ENCODE measurements around the gene YWHAG. TPM values are rescaled to one million over a fixed set of nuclear protein-coding genes. Genes with fewer than 3 reads are reported as not detected.
A peak's percentile ranks its signal among the peaks of the same experiment; 100 is the strongest.

YWHAG gene
- total RNA-seq, 1 donor from 2014 or later = 351 TPM

DNA sequence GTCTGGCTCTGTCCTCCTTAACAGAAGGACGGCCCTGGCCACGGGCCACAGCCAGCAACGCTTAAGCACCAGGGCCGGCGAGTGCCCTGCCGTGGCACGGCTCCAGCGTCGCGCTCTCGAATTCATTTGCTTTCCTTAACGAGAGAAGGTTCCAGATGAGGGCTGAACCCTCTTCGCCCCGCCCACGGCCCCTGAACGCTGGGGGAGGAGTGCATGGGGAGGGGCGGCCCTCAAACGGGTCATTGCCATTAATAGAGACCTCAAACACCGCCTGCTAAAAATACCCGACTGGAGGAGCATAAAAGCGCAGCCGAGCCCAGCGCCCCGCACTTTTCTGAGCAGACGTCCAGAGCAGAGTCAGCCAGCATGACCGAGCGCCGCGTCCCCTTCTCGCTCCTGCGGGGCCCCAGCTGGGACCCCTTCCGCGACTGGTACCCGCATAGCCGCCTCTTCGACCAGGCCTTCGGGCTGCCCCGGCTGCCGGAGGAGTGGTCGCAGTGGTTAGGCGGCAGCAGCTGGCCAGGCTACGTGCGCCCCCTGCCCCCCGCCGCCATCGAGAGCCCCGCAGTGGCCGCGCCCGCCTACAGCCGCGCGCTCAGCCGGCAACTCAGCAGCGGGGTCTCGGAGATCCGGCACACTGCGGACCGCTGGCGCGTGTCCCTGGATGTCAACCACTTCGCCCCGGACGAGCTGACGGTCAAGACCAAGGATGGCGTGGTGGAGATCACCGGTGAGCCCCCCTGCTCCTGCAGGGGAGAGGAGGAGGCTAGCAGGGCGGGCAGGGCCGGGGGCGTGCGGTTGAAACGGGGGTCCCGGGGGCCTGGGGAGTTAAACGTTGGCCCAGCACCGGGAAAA is 56.2 kb downstream of the YWHAG start, which contains the start of gene HSPB1:
TSS of gene HSPB1 (plus strand) at position 327 of the 855 bp plus-strand sequence. CDS start at position 367, 40 bp downstream.
- Histone ChIP-seq H3K27ac (ENCODE audit: low read depth, low read length) (peak within 1 kb of the TSS; percentile 71), H4K20me1 (ENCODE audit: insufficient read depth, low read length) (peaks cover 20% of the 10 kb centered on the region), H3K4me2 (ENCODE audit: low read length) (peak within 1 kb of the TSS; percentile 94), H3K9me3 (ENCODE audit: insufficient read depth, low read depth, low read length) (no peaks in the 10 kb centered on the region), H2AFZ (ENCODE audit: low read depth, low read length) (peak within 1 kb of the TSS; percentile 85), H3K9ac (ENCODE audit: low read length) (peak within 1 kb of the TSS; percentile 94), H3K4me1 (ENCODE audit: insufficient read depth, low read length) (peaks cover 20% of the 10 kb centered on the region), H3K4me3 (ENCODE audit: insufficient read depth, low read depth, low read length) (peak within 1 kb of the TSS; percentile 81), H3K79me2 (ENCODE audit: insufficient read depth, low read length) (peaks cover 18% of the 10 kb centered on the region), H3K36me3 (ENCODE audit: insufficient read depth, low read length) (peaks cover 8% of the 10 kb centered on the region), H3K27me3 (ENCODE audit: insufficient read depth, low read length) (no peaks in the 10 kb centered on the region)
- no peak for FAIRE-seq
- DNase-seq (ENCODE audit: low read depth) = peak; percentile 79
- no peaks in the 10 kb centered on the region for H3K27me3 Mint-ChIP-seq (ENCODE audit: low read depth, unreplicated experiment)
- peaks cover 2% of the 10 kb centered on the region for H3K9me3 Mint-ChIP-seq (ENCODE audit: unreplicated experiment)
- H3K36me3 Mint-ChIP-seq (ENCODE audit: low read depth, unreplicated experiment) = peaks cover 3% of the 10 kb centered on the region
- peaks cover 26% of the 10 kb centered on the region for H3K4me1 Mint-ChIP-seq (ENCODE audit: low read depth, unreplicated experiment)
- TF ChIP-seq, protein P1, sequence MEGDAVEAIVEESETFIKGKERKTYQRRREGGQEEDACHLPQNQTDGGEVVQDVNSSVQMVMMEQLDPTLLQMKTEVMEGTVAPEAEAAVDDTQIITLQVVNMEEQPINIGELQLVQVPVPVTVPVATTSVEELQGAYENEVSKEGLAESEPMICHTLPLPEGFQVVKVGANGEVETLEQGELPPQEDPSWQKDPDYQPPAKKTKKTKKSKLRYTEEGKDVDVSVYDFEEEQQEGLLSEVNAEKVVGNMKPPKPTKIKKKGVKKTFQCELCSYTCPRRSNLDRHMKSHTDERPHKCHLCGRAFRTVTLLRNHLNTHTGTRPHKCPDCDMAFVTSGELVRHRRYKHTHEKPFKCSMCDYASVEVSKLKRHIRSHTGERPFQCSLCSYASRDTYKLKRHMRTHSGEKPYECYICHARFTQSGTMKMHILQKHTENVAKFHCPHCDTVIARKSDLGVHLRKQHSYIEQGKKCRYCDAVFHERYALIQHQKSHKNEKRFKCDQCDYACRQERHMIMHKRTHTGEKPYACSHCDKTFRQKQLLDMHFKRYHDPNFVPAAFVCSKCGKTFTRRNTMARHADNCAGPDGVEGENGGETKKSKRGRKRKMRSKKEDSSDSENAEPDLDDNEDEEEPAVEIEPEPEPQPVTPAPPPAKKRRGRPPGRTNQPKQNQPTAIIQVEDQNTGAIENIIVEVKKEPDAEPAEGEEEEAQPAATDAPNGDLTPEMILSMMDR (IDR thresholded peaks at IDR 0.05; ENCODE audit: insufficient read depth, low read depth, low read length) = no peak
- peak within 1 kb of the TSS; percentile 97 for H3K27ac Mint-ChIP-seq (ENCODE audit: unreplicated experiment)
- H3K4me3 Mint-ChIP-seq (ENCODE audit: unreplicated experiment) = peak within 1 kb of the TSS; percentile 93

DNA sequence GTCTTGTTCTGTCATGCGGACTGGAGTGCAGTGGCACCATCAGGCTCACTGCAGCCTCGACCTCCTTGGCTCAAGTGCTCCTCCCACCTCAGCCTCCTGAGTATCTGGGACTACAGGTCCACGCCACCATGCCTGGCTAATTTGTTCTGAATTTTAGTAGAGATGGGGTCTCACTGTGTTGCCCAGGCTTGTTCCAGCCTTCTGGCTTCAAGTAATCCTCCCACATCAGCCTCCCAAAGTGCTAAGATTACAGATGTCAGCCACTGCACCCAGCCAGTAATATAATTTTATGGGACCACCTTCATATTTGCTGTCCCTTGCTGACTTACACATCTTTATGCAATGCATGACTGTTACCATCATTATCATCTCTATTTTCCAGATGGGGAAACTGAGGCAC is 57.8 kb downstream of the YWHAG start:
- no peak overlapping the region for H3K27ac Mint-ChIP-seq (ENCODE audit: unreplicated experiment)
- H3K4me1 ChIP-seq (ENCODE audit: insufficient read depth, low read length) = peaks cover 26% of the 10 kb centered on the region
- peaks cover 2% of the 10 kb centered on the region for H3K9me3 Mint-ChIP-seq (ENCODE audit: unreplicated experiment)
- peaks cover 20% of the 10 kb centered on the region for H4K20me1 ChIP-seq (ENCODE audit: insufficient read depth, low read length)
- no peak overlapping the region for H2AFZ ChIP-seq (ENCODE audit: low read depth, low read length)
- FAIRE-seq = no peak
- no peaks in the 10 kb centered on the region for H3K27me3 ChIP-seq (ENCODE audit: insufficient read depth, low read length)
- H3K4me3 Mint-ChIP-seq (ENCODE audit: unreplicated experiment) = no peak overlapping the region
- TF ChIP-seq, protein P1 (IDR thresholded peaks at IDR 0.05; ENCODE audit: insufficient read depth, low read depth, low read length) = no peak
- no peak for TF ChIP-seq EZH2 (IDR thresholded peaks at IDR 0.05; ENCODE audit: insufficient read depth, low read length)
- no peaks in the 10 kb centered on the region for H3K27me3 Mint-ChIP-seq (ENCODE audit: low read depth, unreplicated experiment)
- H3K4me2 ChIP-seq (ENCODE audit: low read length) = no peak overlapping the region
- peaks cover 3% of the 10 kb centered on the region for H3K36me3 Mint-ChIP-seq (ENCODE audit: low read depth, unreplicated experiment)
- H3K27ac ChIP-seq (ENCODE audit: low read depth, low read length) = no peak overlapping the region
- DNase-seq (ENCODE audit: low read depth) = no peak
- no peak overlapping the region for H3K4me3 ChIP-seq (ENCODE audit: insufficient read depth, low read depth, low read length)
- no peaks in the 10 kb centered on the region for H3K9me3 ChIP-seq (ENCODE audit: insufficient read depth, low read depth, low read length)
- H3K9ac ChIP-seq (ENCODE audit: low read length) = no peak overlapping the region
- peaks cover 18% of the 10 kb centered on the region for H3K79me2 ChIP-seq (ENCODE audit: insufficient read depth, low read length)
- H3K36me3 ChIP-seq (ENCODE audit: insufficient read depth, low read length) = peaks cover 8% of the 10 kb centered on the region
- peaks cover 23% of the 10 kb centered on the region for H3K4me1 Mint-ChIP-seq (ENCODE audit: low read depth, unreplicated experiment)
